Measurements from ENCODE around the gene C3orf85.

Gene C3orf85
- total RNA-seq: 0 reads per million in 3 donors

GRCh38 chr3:109136523-109136922, at the start of gene C3orf85:
TSS of gene C3orf85 (plus strand) at chr3:109136719. CDS start at chr3:109136848, 129 bp downstream.
- no peak for DNase-seq
- H3K4me3 ChIP-seq (ENCODE audit: insufficient read depth, low read depth, low read length, poor library complexity, severe bottlenecking): no peak within 1 kb of the TSS
- H3K9me3 ChIP-seq (ENCODE audit: control insufficient read depth, low read length): no peaks in the 10 kb centered on the region
- no peak within 1 kb of the TSS for H3K27ac ChIP-seq (ENCODE audit: insufficient read depth, low read length, poor library complexity, severe bottlenecking)
- H3K27me3 ChIP-seq (replicated peaks; ENCODE audit: control insufficient read depth, insufficient read depth, low read length, poor library complexity, severe bottlenecking): no peaks in the 10 kb centered on the region
- no peaks in the 10 kb centered on the region for H3K4me1 ChIP-seq (ENCODE audit: control insufficient read depth, insufficient read depth, low read length, poor library complexity, severe bottlenecking)
- no peaks in the 10 kb centered on the region for H3K36me3 ChIP-seq (ENCODE audit: control insufficient read depth, insufficient read depth, low read length)

- Histone ChIP-seq H3K4me1 (ENCODE audit: control insufficient read depth, insufficient read depth, low read length, poor library complexity, severe bottlenecking) (no peaks in the 10 kb centered on the region), H3K27me3 (replicated peaks; ENCODE audit: control insufficient read depth, insufficient read depth, low read length, poor library complexity, severe bottlenecking) (no peaks in the 10 kb centered on the region), H3K36me3 (ENCODE audit: control insufficient read depth, insufficient read depth, low read length) (no peaks in the 10 kb centered on the region), H3K4me3 (ENCODE audit: insufficient read depth, low read depth, low read length, poor library complexity, severe bottlenecking) (no peak overlapping the region), H3K9me3 (ENCODE audit: control insufficient read depth, low read length) (no peaks in the 10 kb centered on the region), H3K27ac (ENCODE audit: insufficient read depth, low read length, poor library complexity, severe bottlenecking) (no peak overlapping the region)
- no peak for DNase-seq
Observed at GRCh38 chr3:109089265-109089664, 47.3 kb upstream of the C3orf85 start.

- Histone ChIP-seq H3K4me1 (ENCODE audit: control insufficient read depth, insufficient read depth, low read length, poor library complexity, severe bottlenecking) (no peaks in the 10 kb centered on the region), H3K36me3 (ENCODE audit: control insufficient read depth, insufficient read depth, low read length) (no peaks in the 10 kb centered on the region), H3K27me3 (replicated peaks; ENCODE audit: control insufficient read depth, insufficient read depth, low read length, poor library complexity, severe bottlenecking) (no peaks in the 10 kb centered on the region), H3K27ac (ENCODE audit: insufficient read depth, low read length, poor library complexity, severe bottlenecking) (no peak overlapping the region), H3K4me3 (ENCODE audit: insufficient read depth, low read depth, low read length, poor library complexity, severe bottlenecking) (no peak overlapping the region), H3K9me3 (ENCODE audit: control insufficient read depth, low read length) (no peaks in the 10 kb centered on the region)
- DNase-seq: no peak
Observed at GRCh38 chr3:109091846-109092245, 44.7 kb upstream of the C3orf85 start.

- Histone ChIP-seq H3K27ac (ENCODE audit: insufficient read depth, low read length, poor library complexity, severe bottlenecking) (no peak overlapping the region), H3K4me3 (ENCODE audit: insufficient read depth, low read depth, low read length, poor library complexity, severe bottlenecking) (no peak overlapping the region), H3K4me1 (ENCODE audit: control insufficient read depth, insufficient read depth, low read length, poor library complexity, severe bottlenecking) (no peaks in the 10 kb centered on the region), H3K9me3 (ENCODE audit: control insufficient read depth, low read length) (no peaks in the 10 kb centered on the region), H3K36me3 (ENCODE audit: control insufficient read depth, insufficient read depth, low read length) (no peaks in the 10 kb centered on the region), H3K27me3 (replicated peaks; ENCODE audit: control insufficient read depth, insufficient read depth, low read length, poor library complexity, severe bottlenecking) (no peaks in the 10 kb centered on the region)
- no peak for DNase-seq
Observed at GRCh38 chr3:109093561-109093960, 43.0 kb upstream of the C3orf85 start.

- no peak for DNase-seq
- Histone ChIP-seq H3K4me1 (ENCODE audit: control insufficient read depth, insufficient read depth, low read length, poor library complexity, severe bottlenecking) (no peaks in the 10 kb centered on the region), H3K4me3 (ENCODE audit: insufficient read depth, low read depth, low read length, poor library complexity, severe bottlenecking) (no peak overlapping the region), H3K27ac (ENCODE audit: insufficient read depth, low read length, poor library complexity, severe bottlenecking) (no peak overlapping the region), H3K27me3 (replicated peaks; ENCODE audit: control insufficient read depth, insufficient read depth, low read length, poor library complexity, severe bottlenecking) (no peaks in the 10 kb centered on the region), H3K36me3 (ENCODE audit: control insufficient read depth, insufficient read depth, low read length) (no peaks in the 10 kb centered on the region), H3K9me3 (ENCODE audit: control insufficient read depth, low read length) (no peaks in the 10 kb centered on the region)
Observed at GRCh38 chr3:109095166-109095565, 41.4 kb upstream of the C3orf85 start.

GRCh38 chr3:109098079-109098644, 38.4 kb upstream of the C3orf85 start:
- Histone ChIP-seq H3K27me3 (replicated peaks; ENCODE audit: control insufficient read depth, insufficient read depth, low read length, poor library complexity, severe bottlenecking) (no peaks in the 10 kb centered on the region), H3K9me3 (ENCODE audit: control insufficient read depth, low read length) (no peaks in the 10 kb centered on the region), H3K36me3 (ENCODE audit: control insufficient read depth, insufficient read depth, low read length) (no peaks in the 10 kb centered on the region), H3K4me3 (ENCODE audit: insufficient read depth, low read depth, low read length, poor library complexity, severe bottlenecking) (no peak overlapping the region), H3K4me1 (ENCODE audit: control insufficient read depth, insufficient read depth, low read length, poor library complexity, severe bottlenecking) (no peaks in the 10 kb centered on the region), H3K27ac (ENCODE audit: insufficient read depth, low read length, poor library complexity, severe bottlenecking) (no peak overlapping the region)
- DNase-seq: no peak

- Histone ChIP-seq H3K27me3 (replicated peaks; ENCODE audit: control insufficient read depth, insufficient read depth, low read length, poor library complexity, severe bottlenecking) (no peaks in the 10 kb centered on the region), H3K9me3 (ENCODE audit: control insufficient read depth, low read length) (no peaks in the 10 kb centered on the region), H3K4me1 (ENCODE audit: control insufficient read depth, insufficient read depth, low read length, poor library complexity, severe bottlenecking) (no peaks in the 10 kb centered on the region), H3K36me3 (ENCODE audit: control insufficient read depth, insufficient read depth, low read length) (no peaks in the 10 kb centered on the region), H3K4me3 (ENCODE audit: insufficient read depth, low read depth, low read length, poor library complexity, severe bottlenecking) (no peak overlapping the region), H3K27ac (ENCODE audit: insufficient read depth, low read length, poor library complexity, severe bottlenecking) (no peak overlapping the region)
- DNase-seq: no peak
Observed at GRCh38 chr3:109109574-109109973, 26.9 kb upstream of the C3orf85 start.

- H3K9me3 ChIP-seq (ENCODE audit: control insufficient read depth, low read length): no peaks in the 10 kb centered on the region
- H3K4me3 ChIP-seq (ENCODE audit: insufficient read depth, low read depth, low read length, poor library complexity, severe bottlenecking): no peak overlapping the region
- no peaks in the 10 kb centered on the region for H3K36me3 ChIP-seq (ENCODE audit: control insufficient read depth, insufficient read depth, low read length)
- no peaks in the 10 kb centered on the region for H3K27me3 ChIP-seq (replicated peaks; ENCODE audit: control insufficient read depth, insufficient read depth, low read length, poor library complexity, severe bottlenecking)
- no peak overlapping the region for H3K27ac ChIP-seq (ENCODE audit: insufficient read depth, low read length, poor library complexity, severe bottlenecking)
- H3K4me1 ChIP-seq (ENCODE audit: control insufficient read depth, insufficient read depth, low read length, poor library complexity, severe bottlenecking): no peaks in the 10 kb centered on the region
- DNase-seq: no peak
Observed at GRCh38 chr3:109112946-109113760, 23.4 kb upstream of the C3orf85 start.

GRCh38 chr3:109114746-109115145, 21.8 kb upstream of the C3orf85 start:
- H3K27ac ChIP-seq (ENCODE audit: insufficient read depth, low read length, poor library complexity, severe bottlenecking): no peak overlapping the region

GRCh38 chr3:109115451-109115850, 21.1 kb upstream of the C3orf85 start:
- DNase-seq: no peak
- Histone ChIP-seq H3K27ac (ENCODE audit: insufficient read depth, low read length, poor library complexity, severe bottlenecking) (no peak overlapping the region), H3K4me1 (ENCODE audit: control insufficient read depth, insufficient read depth, low read length, poor library complexity, severe bottlenecking) (no peaks in the 10 kb centered on the region), H3K9me3 (ENCODE audit: control insufficient read depth, low read length) (no peaks in the 10 kb centered on the region), H3K36me3 (ENCODE audit: control insufficient read depth, insufficient read depth, low read length) (no peaks in the 10 kb centered on the region), H3K4me3 (ENCODE audit: insufficient read depth, low read depth, low read length, poor library complexity, severe bottlenecking) (no peak overlapping the region), H3K27me3 (replicated peaks; ENCODE audit: control insufficient read depth, insufficient read depth, low read length, poor library complexity, severe bottlenecking) (no peaks in the 10 kb centered on the region)

More at GRCh38 chr3:109114746-109115145, 21.8 kb upstream of the C3orf85 start:
- H3K36me3 ChIP-seq (ENCODE audit: control insufficient read depth, insufficient read depth, low read length): no peaks in the 10 kb centered on the region
- no peaks in the 10 kb centered on the region for H3K9me3 ChIP-seq (ENCODE audit: control insufficient read depth, low read length)
- no peak for DNase-seq
- no peaks in the 10 kb centered on the region for H3K27me3 ChIP-seq (replicated peaks; ENCODE audit: control insufficient read depth, insufficient read depth, low read length, poor library complexity, severe bottlenecking)
- no peak overlapping the region for H3K4me3 ChIP-seq (ENCODE audit: insufficient read depth, low read depth, low read length, poor library complexity, severe bottlenecking)
- no peaks in the 10 kb centered on the region for H3K4me1 ChIP-seq (ENCODE audit: control insufficient read depth, insufficient read depth, low read length, poor library complexity, severe bottlenecking)
